NCI-H2081 treated with DMSO at 0.1 percent for 48 hours (cell line): ENCODE results near the gene SCYGR4.
"Not testable (repeated sequence)": the region's sequence is repeated elsewhere in the genome, so short reads cannot be mapped to it uniquely, and the experiment has no call there.

Source experiments
- DNase-seq: peaks from one replicate; lab custom pipeline; 2025; lab: John Stamatoyannopoulos, UW

SCYGR4 gene

DNA sequence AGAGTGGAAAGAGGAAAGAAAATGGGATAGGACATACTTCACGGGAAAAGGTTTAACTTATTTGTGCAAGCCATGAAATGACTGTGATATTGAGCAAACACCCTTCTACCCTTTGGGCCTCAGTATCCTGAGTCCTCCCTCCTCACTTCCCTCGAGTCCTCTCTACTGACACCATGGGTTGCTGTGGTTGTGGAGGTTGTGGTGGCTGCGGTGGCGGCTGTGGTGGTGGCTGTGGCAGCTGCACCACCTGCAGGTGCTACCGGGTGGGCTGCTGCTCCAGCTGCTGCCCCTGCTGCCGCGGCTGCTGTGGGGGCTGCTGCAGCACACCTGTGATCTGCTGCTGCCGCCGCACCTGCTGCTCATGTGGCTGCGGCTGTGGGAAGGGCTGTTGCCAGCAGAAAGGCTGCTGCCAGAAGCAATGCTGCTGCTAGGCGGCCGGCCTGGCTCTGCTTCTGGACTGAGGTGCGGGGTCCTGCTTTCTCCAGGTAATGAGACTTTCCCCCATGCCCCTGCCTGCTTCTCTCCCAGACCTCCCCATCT, 49.4 kb downstream of the SCYGR4 start, which contains the start of gene SCYGR5:
Gene SCYGR5 (plus strand): TSS at position 174 of the 540 bp plus-strand sequence. CDS start 0 bp downstream, at position 174.
- not testable (repeated sequence) for DNase-seq
